GM12872 (cell line): Measurements from ENCODE around the gene GREB1.

ENCODE experiments used
- TF ChIP-seq, protein P1 (sequence below): IDR thresholded peaks from 3 replicates; pipeline ENCODE4 v1.5.1; 2011; ENCODE audit warnings: low read depth, mild to moderate bottlenecking, low read length, moderate library complexity; ENCODE audit not compliant: insufficient read depth

Gene GREB1

DNA sequence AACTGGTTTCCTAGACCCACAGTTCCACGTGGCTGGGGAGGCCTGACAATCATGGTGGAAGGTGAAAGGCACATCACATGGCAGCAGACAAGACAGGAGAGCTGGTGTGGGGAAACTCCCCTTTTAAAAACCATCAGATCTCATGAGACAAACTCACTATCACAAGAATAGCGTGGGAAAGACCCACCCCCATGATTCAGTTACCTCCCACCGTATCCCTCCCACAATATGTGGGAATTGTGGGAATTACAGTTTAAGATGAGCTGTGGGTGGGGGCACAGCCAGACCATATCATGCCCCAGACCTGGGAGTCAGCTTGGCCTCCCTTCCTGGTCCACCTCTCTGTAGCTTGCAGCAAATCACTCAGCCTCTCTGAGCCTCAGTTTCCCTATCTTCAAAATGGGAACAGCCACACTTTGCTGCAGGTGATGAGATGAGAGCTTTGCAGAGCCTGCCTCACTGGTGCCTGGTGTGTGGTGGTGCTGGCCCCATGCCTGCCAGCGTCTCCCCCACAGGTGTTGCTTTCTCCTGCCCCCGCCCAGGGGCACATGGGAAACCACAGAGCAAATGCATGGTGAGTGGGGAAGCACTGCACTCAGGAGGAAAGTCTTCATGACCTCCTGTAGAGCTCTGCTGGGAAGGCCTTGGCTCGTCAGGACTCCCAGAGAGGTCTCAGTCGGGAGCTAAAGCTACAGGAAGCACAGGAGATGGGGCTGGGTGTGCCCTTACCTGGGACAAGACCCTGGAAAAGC is 31.1 kb downstream of the GREB1 start:
- TF ChIP-seq, protein P1, sequence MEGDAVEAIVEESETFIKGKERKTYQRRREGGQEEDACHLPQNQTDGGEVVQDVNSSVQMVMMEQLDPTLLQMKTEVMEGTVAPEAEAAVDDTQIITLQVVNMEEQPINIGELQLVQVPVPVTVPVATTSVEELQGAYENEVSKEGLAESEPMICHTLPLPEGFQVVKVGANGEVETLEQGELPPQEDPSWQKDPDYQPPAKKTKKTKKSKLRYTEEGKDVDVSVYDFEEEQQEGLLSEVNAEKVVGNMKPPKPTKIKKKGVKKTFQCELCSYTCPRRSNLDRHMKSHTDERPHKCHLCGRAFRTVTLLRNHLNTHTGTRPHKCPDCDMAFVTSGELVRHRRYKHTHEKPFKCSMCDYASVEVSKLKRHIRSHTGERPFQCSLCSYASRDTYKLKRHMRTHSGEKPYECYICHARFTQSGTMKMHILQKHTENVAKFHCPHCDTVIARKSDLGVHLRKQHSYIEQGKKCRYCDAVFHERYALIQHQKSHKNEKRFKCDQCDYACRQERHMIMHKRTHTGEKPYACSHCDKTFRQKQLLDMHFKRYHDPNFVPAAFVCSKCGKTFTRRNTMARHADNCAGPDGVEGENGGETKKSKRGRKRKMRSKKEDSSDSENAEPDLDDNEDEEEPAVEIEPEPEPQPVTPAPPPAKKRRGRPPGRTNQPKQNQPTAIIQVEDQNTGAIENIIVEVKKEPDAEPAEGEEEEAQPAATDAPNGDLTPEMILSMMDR = no peak

DNA sequence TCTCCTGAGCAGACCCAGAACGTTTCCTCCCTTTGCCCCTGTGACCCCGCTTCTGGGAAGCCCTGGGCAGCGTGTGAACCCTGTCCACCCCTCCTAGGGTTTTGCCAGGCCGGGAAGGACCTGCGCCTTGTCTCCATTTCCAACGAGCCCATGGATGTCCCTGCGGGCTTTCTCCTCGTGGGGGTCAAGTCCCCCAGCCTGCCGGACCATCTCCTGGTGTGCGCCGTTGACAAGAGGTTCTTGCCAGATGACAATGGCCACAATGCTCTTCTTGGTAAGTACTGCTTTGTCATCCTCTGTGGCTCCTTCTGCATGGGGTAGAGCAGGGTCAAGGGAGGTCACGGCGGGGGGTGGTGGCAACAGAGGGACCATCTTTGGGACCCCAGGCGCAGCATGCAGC is 32.5 kb downstream of the GREB1 start:
- TF ChIP-seq, protein P1 = no peak

DNA sequence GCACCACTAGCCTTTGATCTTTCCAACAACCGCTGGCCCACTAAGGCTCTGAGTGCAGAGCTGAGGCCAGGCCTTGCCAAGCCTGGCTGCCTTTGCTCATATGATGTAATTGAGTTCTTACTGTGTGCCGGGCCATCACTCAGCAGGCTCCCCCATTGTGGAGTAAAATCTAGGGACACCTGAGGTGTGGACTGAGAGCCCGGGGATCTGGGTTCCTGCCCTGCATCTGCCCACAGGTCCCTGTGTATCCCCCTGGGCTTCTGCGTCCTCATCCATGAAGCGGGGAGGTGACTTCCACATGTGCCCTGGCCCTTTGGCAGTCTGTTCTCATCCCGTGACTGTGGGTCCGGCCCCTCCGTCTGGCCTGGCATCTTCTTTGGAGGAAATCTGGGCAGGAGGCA is 33.8 kb downstream of the GREB1 start:
- TF ChIP-seq, protein P1 = no peak

DNA sequence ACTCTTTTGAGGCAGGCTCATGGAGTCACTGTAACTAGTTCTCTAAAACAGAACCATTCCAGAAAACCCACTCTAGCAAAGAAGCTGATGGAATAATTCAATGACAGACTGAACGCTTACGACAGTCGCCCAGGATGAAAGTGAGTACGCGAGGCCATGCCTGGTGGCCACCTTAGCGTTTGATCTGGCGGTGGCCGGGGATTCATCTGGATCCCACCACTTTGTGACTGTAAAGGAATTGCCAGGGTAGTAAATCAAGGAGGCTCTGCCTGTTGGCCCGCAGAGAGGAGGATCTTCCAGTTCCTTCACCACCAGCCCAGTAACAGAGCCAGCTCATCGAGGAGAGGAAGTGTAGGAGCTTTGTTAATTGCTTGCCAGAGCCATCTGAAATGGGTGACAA is 34.6 kb downstream of the GREB1 start:
- TF ChIP-seq, protein P1 = no peak

DNA sequence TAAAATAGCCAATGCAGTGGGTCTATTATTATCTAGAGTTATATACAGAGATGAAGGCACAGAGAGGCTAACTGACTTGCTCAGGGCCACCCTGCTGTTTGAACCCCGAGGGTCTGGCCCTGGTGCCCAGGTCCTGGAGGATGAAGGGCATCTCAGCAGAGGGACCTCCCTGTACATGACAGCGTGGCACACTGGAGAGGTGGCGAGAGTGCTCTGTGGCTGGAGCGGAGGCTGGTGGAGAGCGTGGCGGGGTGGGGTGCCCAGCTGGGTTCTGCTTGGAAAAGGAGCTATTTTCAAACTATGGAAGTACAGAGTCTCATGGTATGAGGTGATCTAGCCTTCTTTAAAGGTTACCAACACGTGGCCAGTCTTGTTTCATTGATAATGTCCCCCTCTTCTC is 35.8 kb downstream of the GREB1 start:
- TF ChIP-seq, protein P1 = no peak

DNA sequence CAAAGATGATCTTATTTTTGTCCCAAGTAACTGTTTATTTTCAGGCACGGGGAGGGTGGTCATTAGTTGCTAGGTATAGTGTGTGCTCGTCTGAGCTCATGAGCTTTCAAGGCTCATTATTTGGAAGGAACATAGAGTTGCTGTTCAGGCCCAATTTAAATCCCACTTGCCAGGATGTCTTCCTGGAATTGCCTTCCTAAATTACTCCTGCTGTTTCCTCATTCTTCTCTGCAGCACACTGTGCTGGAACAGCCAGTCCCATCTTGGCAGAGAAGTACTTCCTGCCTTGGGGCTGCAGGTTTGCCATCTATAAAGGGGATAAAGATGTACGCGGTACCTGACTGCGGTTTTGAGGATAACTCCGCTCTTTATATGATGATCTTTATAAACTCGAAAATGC is 37.3 kb downstream of the GREB1 start:
- TF ChIP-seq, protein P1 = no peak

DNA sequence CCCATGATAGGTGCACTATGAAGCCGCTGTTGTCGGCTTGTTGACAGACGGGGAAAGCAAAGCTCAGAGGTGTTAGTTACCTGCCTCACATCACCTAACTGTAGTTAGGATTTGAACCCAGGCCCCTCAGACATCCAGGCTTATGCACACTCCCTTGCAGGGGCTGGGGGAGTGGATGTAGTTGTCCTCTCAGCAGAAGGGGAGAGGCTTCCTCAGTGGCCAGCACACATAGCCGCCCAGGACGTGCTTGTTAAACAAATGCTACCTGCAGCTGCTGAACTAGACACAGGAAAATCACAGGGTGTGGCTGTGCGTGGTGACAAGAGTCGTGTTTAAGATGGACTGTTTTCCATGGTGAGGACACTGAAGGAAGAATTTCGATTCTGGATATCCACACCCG is 39.2 kb downstream of the GREB1 start:
- TF ChIP-seq, protein P1 = no peak
